Measurements from ENCODE around the gene GNLY. TPM values are rescaled to one million over a fixed set of nuclear protein-coding genes. Genes with fewer than 3 reads are reported as not detected.

The GNLY gene
- not detected in 2 replicates for total RNA-seq

GRCh38 chr2:85694052-85695025, at the start of gene GNLY:
Gene GNLY (plus strand): TSS chr2:85694358. CDS start chr2:85694419, 61 bp downstream.

GRCh38 chr2:85668009-85668856, 25.9 kb upstream of the GNLY start, which contains the start of gene SFTPB:
Gene SFTPB (minus strand): TSS chr2:85668199. CDS start chr2:85668183, 16 bp downstream.

Other genes starting within 250 kb of the GNLY start
- gene MAT2A, start 155.2 kb upstream of the GNLY start, total RNA-seq, result 84.9 and 114 TPM in 2 replicates
- 45.7 and 58.6 TPM in 2 replicates for gene GGCX, start 132.9 kb upstream of the GNLY start, total RNA-seq
- gene VAMP8, start 116.8 kb upstream of the GNLY start, total RNA-seq, result 1.8 and 3.0 TPM in 2 replicates
- gene VAMP5, start 109.9 kb upstream of the GNLY start, total RNA-seq, result 32.8 and 39.0 TPM in 2 replicates
- gene RNF181, start 98.6 kb upstream of the GNLY start, total RNA-seq, result 232 and 290 TPM in 2 replicates
- gene TMEM150A, start 91.7 kb upstream of the GNLY start, total RNA-seq, result 7.4 and 11.1 TPM in 2 replicates
- gene C2orf68, start 82.3 kb upstream of the GNLY start, total RNA-seq, result 14.1 and 14.9 TPM in 2 replicates
- gene USP39, start 78.2 kb upstream of the GNLY start, total RNA-seq, result 34.9 and 35.6 TPM in 2 replicates
- gene SFTPB, start 26.2 kb upstream of the GNLY start, total RNA-seq, result not detected in 2 replicates
- gene ATOH8, start 59.6 kb downstream of the GNLY start, total RNA-seq, result 29.3 and 72.5 TPM in 2 replicates
- gene ST3GAL5, start 194.6 kb downstream of the GNLY start, total RNA-seq, result 21.4 and 30.2 TPM in 2 replicates